Measurements from ENCODE around the gene GGT5.
"Not testable (repeated sequence)": the region's sequence is repeated elsewhere in the genome, so short reads cannot be mapped to it uniquely, and the experiment has no call there.

GRCh38 chr22:24249413-24249812 is 4.5 kb upstream of the GGT5 start:
- not testable (repeated sequence) for TF ChIP-seq CTCF (conservative IDR thresholded peaks at IDR 0.05); EZH2 (IDR thresholded peaks at IDR 0.05; ENCODE audit: low read depth)

Measured in PC-9 (cell line).